Bronchial epithelial cell (primary cell): ENCODE data around the gene ALB. TPM values are rescaled to one million over a fixed set of nuclear protein-coding genes. Genes with fewer than 3 reads are reported as not detected.

Source experiments
- DNase-seq: peaks from one replicate; pipeline ENCODE4 v3.0.0-alpha.2; 2010; ENCODE audit warnings: low read depth
- FAIRE-seq: peaks from 2 replicates; lab custom pipeline; 2011; peaks lifted over from hg19 to GRCh38; lab: Jason Lieb, UNC
- H3K27me3 ChIP-seq: 2 replicates; pipeline ENCODE4 v1.5.1; 2011; ENCODE audit warnings: low read length; ENCODE audit not compliant: control insufficient read depth, insufficient read depth
- H3K36me3 ChIP-seq: 2 replicates; pipeline ENCODE4 v1.5.1; 2011; ENCODE audit warnings: low read length; ENCODE audit not compliant: control insufficient read depth, insufficient read depth
- H3K4me3 ChIP-seq: 2 replicates; pipeline ENCODE4 v1.5.1; 2011; ENCODE audit warnings: mild to moderate bottlenecking, low read depth, low read length, control low read depth
- CTCF ChIP-seq: IDR thresholded peaks from 2 replicates; pipeline ENCODE4 v1.5.1; 2011; ENCODE audit warnings: mild to moderate bottlenecking, moderate library complexity, low read length, control low read depth, inconsistent platforms; ENCODE audit not compliant: insufficient read depth, severe bottlenecking
- total RNA-seq: library from RNA; depleted of rRNA; stranded (reverse); fragments of >200 nt; gene quantifications from 2 replicates; pipeline ENCODE4 v1.2.1, GENCODE V29; 2014

Gene ALB
- total RNA-seq, 1 donor from 2014 or later = not detected

GRCh38 chr4:73419106-73420038, 15.3 kb downstream of the ALB start:
- FAIRE-seq (no peak), DNase-seq (no peak)
- H3K27me3 ChIP-seq = no peaks in the 10 kb centered on the region
- no peak for TF ChIP-seq CTCF
- H3K36me3 ChIP-seq = no peaks in the 10 kb centered on the region
- no peak overlapping the region for H3K4me3 ChIP-seq

GRCh38 chr4:73420615-73421014, 16.5 kb downstream of the ALB start:
- no peak for FAIRE-seq
- no peak for TF ChIP-seq CTCF
- DNase-seq = no peak
- Histone ChIP-seq H3K36me3 (no peaks in the 10 kb centered on the region), H3K4me3 (no peak overlapping the region), H3K27me3 (no peaks in the 10 kb centered on the region)

GRCh38 chr4:73421708-73422457, 17.8 kb downstream of the ALB start:
- FAIRE-seq = no peak
- H3K4me3 ChIP-seq = no peak overlapping the region

GRCh38 chr4:73422458-73422752, 18.3 kb downstream of the ALB start:
- Histone ChIP-seq H3K27me3 (no peaks in the 10 kb centered on the region), H3K4me3 (no peak overlapping the region), H3K36me3 (no peaks in the 10 kb centered on the region)
- FAIRE-seq = no peak
- no peak for DNase-seq
- no peak for TF ChIP-seq CTCF

More at GRCh38 chr4:73421708-73422457, 17.8 kb downstream of the ALB start:
- no peak for TF ChIP-seq CTCF
- no peak for DNase-seq
- H3K27me3 ChIP-seq = no peaks in the 10 kb centered on the region
- H3K36me3 ChIP-seq = no peaks in the 10 kb centered on the region

GRCh38 chr4:73423184-73423583, 19.1 kb downstream of the ALB start:
- Histone ChIP-seq H3K36me3 (no peaks in the 10 kb centered on the region), H3K27me3 (no peaks in the 10 kb centered on the region), H3K4me3 (no peak overlapping the region)
- no peak for TF ChIP-seq CTCF
- FAIRE-seq (no peak), DNase-seq (no peak)
